ENCODE measurements around the gene SLC12A5.

DNA sequence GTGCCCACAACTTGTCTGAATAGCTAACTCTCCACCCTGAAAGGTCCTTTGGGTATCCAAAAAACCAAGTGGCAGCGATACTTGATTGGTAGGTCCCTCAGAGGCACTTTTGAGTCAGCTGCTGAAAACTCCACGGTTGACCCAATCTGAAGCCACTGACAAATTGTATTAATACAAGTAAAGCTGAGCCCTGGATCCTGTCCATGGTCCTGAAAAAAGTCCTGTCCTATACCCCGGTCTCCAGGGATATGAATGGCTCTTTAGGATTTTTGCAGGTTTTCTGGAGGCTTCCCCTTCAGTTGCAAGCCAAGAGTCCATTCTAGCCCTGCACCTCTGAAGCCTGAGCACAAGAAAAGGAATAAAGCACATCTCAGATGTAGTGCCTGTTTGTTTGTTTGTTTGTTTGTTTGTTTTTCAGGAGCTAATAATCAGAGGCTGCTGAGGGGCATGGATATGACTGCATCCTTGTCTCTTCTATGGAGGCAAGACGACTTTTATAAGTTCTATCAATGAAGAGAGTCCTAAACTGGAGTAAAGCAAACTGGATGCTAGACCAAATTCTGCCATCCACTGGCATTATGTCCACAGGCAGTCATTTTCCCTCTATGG is 1.7 kb upstream of the SLC12A5 start:
- TF ChIP-seq, protein P1, sequence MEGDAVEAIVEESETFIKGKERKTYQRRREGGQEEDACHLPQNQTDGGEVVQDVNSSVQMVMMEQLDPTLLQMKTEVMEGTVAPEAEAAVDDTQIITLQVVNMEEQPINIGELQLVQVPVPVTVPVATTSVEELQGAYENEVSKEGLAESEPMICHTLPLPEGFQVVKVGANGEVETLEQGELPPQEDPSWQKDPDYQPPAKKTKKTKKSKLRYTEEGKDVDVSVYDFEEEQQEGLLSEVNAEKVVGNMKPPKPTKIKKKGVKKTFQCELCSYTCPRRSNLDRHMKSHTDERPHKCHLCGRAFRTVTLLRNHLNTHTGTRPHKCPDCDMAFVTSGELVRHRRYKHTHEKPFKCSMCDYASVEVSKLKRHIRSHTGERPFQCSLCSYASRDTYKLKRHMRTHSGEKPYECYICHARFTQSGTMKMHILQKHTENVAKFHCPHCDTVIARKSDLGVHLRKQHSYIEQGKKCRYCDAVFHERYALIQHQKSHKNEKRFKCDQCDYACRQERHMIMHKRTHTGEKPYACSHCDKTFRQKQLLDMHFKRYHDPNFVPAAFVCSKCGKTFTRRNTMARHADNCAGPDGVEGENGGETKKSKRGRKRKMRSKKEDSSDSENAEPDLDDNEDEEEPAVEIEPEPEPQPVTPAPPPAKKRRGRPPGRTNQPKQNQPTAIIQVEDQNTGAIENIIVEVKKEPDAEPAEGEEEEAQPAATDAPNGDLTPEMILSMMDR (IDR thresholded peaks at IDR 0.05): no peak
- TF ChIP-seq POLR2AphosphoS5 (IDR thresholded peaks at IDR 0.05) (no peak), POLR2A (IDR thresholded peaks at IDR 0.05) (no peak)

Data from stomach (tissue), 4 donors.